Amygdala (tissue), 56 donors: ENCODE results near the gene CTAG2.
"Not testable (repeated sequence)": the region's sequence is repeated elsewhere in the genome, so short reads cannot be mapped to it uniquely, and the experiment has no call there.

ENCODE experiments used
- DNase-seq, 56 donors: peaks; one replicate each; lab custom pipeline; 2025; lab: John Stamatoyannopoulos, UW

Gene CTAG2

GRCh38 chrX:154653413-154653812 is at the start of gene CTAG2:
TSS of gene CTAG2 (minus strand) at chrX:154653579. CDS start at chrX:154653515, 64 bp downstream.
- DNase-seq, result not testable (repeated sequence)

GRCh38 chrX:154698630-154699248 is 45.4 kb upstream of the CTAG2 start:
- no peak for DNase-seq

GRCh38 chrX:154696676-154697045 is 43.3 kb upstream of the CTAG2 start:
- no peak for DNase-seq

- DNase-seq, result peak in 1 of 56 donors; percentile 1
Measured at GRCh38 chrX:154695911-154696675, 42.7 kb upstream of the CTAG2 start.

- DNase-seq, result no peak
Measured at GRCh38 chrX:154693394-154693793, 40.0 kb upstream of the CTAG2 start.

- not testable (repeated sequence) for DNase-seq
Measured at GRCh38 chrX:154690438-154690837, 37.1 kb upstream of the CTAG2 start.

- DNase-seq, result not testable (repeated sequence)
Measured at GRCh38 chrX:154672084-154672483, 18.7 kb upstream of the CTAG2 start.

GRCh38 chrX:154670848-154671247 is 17.5 kb upstream of the CTAG2 start:
- not testable (repeated sequence) for DNase-seq

- DNase-seq, result no peak
Measured at GRCh38 chrX:154661899-154662298, 8.5 kb upstream of the CTAG2 start.

GRCh38 chrX:154661170-154661569 is 7.8 kb upstream of the CTAG2 start:
- DNase-seq, result no peak

- no peak for DNase-seq
Measured at GRCh38 chrX:154660541-154660940, 7.2 kb upstream of the CTAG2 start.

- DNase-seq, result no peak
Measured at GRCh38 chrX:154658957-154659356, 5.6 kb upstream of the CTAG2 start.

GRCh38 chrX:154658187-154658586 is 4.8 kb upstream of the CTAG2 start:
- no peak for DNase-seq

GRCh38 chrX:154657226-154657805 is 3.9 kb upstream of the CTAG2 start:
- DNase-seq, result no peak

GRCh38 chrX:154655786-154656185 is 2.4 kb upstream of the CTAG2 start:
- no peak for DNase-seq

- no peak for DNase-seq
Measured at GRCh38 chrX:154655346-154655745, 2.0 kb upstream of the CTAG2 start.

- no peak for DNase-seq
Measured at GRCh38 chrX:154654925-154655324, 1.5 kb upstream of the CTAG2 start.

GRCh38 chrX:154654372-154654771 is 993 bp upstream of the CTAG2 start:
- no peak for DNase-seq

GRCh38 chrX:154653048-154653401 is 354 bp downstream of the CTAG2 start:
- no peak for DNase-seq

GRCh38 chrX:154652311-154653047 is 900 bp downstream of the CTAG2 start:
- DNase-seq, result no peak

GRCh38 chrX:154650221-154650510 is 3.2 kb downstream of the CTAG2 start:
- DNase-seq, result peak in 1 of 56 donors; percentile 6
